Activated CD8-positive, alpha-beta memory T cell treated with anti-CD3 and anti-CD28 coated beads for 24 hours (primary cell): ENCODE data around the gene AKT1.
"Not testable (repeated sequence)": the region's sequence is repeated elsewhere in the genome, so short reads cannot be mapped to it uniquely, and the experiment has no call there.

Experiments used
- DNase-seq: peaks from one replicate; pipeline ENCODE4 v3.0.0-alpha.2; 2020

AKT1 gene

GRCh38 chr14:104794993-104795780 is at the start of gene AKT1:
TSS of gene AKT1 (minus strand) at chr14:104795748. CDS start at chr14:104792643, 3,105 bp downstream.
- DNase-seq, result peak; percentile 72

GRCh38 chr14:104845033-104845666 is 49.6 kb upstream of the AKT1 start:
- no peak for DNase-seq

DNA sequence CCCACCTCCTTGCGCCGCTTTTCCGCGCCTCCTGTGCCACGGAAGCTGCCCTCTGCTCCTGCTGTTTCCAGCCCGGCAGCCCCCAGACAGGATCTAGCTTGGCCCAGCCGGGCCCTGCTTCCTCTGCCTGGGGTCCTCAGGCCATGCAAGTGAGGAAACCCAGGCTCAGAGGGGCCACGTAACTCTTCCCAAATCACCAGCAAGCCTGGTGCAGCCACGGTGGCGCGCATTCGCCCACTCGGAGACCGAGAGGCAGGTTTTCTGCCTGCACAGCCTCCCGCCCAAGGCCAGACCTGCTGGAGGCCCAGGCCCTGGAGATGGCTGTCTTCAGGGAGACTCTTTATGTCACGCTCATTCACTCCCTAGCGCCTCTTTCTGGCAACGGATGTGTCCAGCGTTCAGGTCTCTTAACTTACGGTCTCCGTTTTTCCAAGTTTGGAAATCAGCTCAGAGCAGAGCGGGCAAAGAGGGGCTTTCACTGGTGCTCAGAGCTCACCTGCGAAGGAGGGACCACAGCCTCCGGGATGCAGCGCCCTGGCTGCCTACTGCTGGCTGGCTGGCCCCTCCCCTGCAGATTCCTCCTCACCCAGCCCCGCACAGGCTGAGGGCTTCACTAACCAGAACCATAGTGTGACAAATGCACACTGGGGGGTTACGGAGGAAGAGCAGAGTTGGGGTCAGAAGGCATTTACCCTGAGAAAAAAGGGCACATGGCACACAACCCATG is 48.9 kb upstream of the AKT1 start:
- DNase-seq, result no peak

DNA sequence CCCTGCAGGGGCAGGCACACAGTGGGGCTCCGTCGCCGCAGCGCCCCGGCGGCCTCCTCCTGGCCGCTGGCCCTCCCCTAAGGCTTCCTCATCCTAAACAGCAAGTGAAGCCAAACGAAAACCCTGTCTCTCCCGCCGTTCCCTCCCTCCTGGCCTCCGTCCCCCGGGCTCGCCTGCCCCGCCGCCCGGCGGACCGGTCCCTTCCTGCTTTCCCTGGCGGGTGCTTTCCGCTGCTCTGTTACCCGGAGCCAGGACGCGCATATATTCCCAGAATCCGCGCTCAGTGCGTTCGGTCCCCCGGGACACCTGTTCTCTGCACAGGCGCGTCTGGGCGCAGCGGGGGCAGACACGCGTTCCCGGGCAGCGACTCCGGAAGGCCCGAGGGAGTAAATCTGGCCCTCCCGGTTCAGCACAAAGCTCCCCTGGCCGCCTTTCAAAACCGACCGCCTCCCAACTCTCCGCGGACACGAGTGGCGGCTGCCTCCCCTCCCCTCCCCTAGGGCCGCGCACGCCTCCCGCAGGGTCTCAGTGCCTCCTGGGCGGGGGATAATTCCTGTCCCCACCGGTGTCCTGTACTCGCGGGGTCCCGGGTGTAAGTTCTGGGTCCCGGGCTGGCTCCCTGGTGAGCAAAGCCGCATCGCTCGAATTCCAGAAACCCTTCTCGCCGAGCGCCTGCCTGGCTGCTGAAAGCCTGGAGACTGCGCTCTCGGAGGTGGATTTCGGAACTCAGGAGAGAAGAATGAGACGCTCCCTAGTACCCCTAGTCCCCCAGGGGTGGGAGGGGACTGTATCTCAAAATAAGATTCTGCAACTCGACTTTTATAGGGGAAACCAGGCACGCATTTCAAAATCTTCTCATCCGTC is 48.1 kb upstream of the AKT1 start:
- DNase-seq, result no peak

DNA sequence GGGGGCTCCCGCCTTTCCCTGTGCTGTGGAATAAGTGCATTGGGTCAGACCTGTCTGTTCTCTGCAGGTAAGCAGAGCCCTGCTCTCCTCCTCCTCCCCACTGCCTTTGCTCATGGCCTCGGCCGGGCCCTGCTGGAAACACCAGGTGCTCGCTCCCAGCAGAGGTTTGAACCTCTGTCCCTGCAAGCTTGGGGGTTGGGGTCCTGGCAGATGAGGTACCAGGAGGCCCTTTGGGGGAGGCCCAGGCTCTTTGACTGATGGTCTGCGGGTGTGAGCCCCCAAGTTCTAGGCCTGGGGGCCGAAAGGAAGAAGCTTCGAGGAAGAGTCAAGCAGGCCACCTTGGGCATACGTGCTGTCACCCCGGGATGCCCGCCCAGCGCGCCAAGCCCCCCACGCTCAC is 47.5 kb upstream of the AKT1 start:
- DNase-seq, result no peak

- DNase-seq, result no peak
These were observed 46.2 kb upstream of the AKT1 start for GRCh38 chr14:104841730-104842129.

DNA sequence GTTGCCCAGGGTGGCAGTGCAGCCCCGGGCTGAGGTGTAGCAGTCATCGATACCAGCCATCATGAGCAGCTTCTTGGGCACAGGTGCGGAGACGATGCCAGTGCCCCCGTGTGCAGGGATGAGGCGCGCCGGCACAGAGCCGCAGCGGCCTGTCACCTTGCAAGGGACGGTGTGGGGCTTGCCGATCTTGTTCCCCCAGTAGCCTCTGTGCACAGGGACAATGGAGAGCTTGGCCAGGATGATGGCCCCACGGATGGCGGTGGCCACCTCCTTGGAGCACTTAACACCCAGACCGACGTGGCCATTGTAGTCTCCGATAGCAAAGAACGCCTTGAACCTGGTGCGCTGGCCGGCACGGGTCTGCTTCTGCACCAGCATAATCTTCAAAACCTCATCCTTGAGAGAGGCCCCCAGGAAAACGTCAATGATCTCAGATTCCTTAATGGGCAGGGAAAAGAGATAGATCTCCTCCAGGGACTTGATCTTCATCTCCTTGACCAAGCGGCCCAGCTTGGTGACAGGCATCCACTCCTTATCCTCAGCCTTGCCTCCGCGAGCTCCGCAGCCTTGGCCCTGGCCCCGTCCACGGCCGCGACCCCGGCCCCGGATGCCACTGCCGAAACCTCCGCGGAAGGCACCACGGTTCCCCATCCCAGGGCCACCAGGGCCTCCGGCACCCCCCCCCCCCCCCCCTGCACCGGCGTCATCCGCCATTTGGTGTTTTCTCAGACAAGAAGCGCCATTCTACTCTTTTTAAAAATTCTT is 40.8 kb upstream of the AKT1 start:
- DNase-seq, result not testable (repeated sequence)

DNA sequence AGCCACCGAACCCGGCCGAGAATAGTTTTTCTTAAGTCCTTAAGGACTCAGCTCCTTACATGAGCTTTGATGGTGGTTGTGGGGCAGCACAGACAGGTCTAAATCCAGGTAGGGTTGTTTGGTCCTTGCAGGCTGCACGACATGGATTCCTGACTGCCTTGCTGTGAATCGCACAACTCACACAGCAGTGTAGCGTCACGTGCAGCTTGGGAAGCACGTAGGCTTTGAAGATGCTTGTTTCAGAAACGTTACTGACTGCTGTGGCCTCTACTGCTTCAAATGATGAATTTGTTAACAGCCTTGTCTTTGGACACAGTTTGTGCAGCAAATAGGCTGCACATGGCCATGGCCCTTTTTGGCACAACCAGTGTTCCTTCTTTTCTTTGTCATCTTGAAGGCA is 35.2 kb upstream of the AKT1 start:
- no peak for DNase-seq

DNA sequence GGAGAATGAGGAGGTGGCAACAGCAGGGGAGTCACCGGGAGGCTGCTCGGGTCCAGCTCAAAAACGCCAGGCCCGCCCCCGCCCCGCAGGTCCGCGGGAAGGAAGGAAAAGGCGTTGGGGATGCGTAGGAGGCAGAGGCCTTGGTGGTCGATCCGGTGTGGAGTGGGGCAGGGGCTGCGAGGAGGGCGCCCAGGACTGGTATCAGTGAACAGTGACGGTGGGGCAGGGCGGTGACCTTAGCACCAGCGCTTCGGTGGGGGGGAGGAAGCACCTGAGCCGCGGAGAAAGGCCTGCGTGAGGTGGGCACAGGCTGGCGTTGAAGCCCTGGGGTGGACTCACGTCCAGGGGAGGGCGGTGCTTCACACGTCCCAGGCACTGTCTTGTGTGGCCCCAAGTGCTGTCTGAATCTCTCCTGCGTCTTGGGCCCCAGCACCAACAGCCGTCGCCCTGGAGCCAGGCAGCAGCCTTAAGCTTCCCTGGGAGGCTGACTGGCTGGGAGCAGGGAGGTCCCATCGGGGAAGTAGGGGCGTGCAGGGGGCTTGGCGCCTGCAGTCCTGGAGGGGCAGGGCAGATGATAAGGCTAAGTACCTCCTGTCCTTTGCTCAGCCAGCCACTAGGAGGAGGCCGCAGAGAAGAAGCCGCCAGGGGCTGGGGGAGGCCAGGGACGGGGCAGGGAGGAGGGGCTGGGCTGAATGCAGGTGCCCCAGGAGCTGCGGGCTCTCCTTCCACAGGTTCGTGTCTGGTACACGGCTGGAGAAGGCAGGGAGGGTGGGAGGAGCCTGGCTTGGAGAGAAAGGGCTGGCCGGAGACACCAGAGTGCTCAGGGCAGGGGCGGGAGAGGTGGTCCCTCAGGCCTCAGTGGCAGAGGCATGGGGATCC is 31.9 kb upstream of the AKT1 start:
- peak; percentile 78 for DNase-seq

DNA sequence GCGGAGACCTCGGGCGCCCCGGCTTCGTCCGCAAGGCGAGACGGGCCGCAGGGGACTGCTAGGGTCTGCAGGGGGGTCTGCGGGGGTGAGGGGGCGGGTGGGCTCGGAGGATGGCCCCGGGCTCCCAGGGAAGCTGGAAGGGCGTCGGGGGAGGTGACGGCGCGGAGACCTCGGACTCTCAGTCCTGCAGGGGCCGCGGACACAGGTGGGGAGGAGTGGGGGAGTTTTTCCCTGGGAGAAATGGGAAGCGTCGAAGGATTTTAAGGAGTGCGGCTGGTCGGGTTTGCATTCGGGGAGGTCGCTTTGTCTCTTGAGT is 31.3 kb upstream of the AKT1 start:
- no peak for DNase-seq

- peak; percentile 99 for DNase-seq
These were observed 30.8 kb upstream of the AKT1 start for GRCh38 chr14:104826189-104826860.

GRCh38 chr14:104824353-104824997 is 28.9 kb upstream of the AKT1 start:
- no peak for DNase-seq

DNA sequence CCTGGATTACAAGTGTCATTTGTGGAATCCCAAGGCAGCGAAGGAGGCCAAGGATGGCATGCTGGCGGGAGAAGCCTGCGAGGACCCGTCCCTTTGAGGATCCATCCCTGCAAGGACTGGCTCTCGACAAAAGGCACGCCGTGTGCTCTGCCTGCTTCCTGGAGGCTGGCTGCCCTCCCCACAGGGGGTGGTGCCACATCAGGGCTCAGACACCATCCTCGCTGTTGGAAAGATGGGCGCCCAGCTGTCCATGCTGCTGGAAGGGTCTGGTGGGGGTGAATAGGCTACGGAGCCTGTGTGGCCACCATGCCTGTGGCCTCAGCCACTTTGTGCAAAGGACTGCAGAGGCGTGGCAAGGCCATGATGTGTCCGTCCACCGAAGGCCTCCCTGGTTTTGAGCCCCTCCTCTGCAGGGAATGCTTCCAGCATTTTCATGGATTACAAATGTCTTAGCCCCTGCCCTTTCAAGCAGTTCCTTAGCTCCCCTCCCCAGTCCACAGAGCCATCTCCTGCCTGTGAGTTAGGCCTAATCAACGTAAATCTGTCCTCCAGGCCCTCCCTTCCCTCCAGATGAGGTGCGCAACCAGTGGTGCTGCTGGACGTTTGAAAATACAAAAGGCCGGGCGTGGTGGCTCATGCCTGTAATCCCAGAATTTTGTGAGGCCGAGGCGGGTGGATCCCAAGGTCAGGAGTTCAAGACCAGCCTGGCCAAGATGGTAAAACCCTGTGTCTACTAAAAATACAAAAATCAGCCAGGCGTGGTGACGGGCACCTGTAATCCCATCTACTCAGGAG is 27.5 kb upstream of the AKT1 start:
- DNase-seq, result no peak

DNA sequence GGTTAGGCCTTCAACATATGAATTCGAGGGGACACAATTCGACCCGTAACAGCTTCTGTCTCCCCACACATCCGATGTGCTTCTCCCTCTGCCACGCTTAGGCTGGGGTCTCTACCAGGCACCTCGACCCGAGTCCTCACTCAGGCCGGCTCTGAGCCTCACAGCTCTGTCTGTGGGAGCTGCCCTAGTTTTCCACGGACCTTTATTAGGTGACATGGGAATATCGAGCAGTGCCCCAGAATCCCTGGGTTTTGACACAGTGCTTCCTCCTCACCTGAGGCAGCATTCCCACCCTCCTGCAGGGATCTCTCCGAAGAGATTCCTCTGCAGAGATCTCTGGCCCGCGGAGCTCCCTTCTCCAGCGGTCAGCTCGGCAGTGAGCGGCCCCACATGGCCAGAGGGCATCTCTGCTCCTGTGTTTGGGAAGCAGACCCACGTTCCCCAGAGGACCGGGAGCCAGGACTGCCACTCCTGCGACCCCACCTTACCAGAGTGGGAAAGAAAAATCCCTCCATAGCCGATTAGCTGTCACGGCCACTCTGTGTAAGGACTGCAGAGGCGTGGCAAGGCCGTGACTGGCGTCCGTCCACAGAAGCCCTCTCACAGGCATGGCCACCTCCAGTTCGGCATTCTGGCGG is 26.5 kb upstream of the AKT1 start:
- DNase-seq, result peak; percentile 24

- peak; percentile 52 for DNase-seq
These were observed 25.8 kb upstream of the AKT1 start for GRCh38 chr14:104821229-104821945.

DNA sequence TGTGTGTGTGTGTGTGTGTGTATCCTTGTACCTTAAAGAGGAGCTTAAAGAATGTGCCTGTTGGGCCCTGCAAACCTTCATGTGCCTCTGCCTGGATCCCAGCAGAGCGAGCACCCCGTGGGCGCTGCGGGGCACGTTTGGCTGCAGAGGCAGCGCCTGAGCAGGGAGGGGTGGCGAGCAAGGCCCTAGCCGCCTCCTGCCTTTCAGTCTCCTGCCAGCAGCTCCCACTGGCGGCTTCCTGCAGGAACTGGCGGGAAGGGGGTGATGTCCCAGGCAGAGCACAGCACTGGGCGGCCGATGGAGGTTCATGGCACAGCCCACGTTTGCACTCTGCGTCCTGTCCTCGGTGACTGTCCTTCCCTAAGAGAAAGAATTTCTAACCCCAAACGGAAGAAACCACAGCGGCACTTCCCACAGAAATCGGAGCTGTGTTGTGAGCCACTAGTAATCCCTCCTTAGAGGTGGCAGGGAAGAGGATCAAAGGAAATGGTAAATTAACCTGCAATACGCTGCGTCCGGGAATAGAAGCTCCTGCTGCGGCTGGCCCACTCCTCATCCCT is 25.2 kb upstream of the AKT1 start:
- peak; percentile 26 for DNase-seq

DNA sequence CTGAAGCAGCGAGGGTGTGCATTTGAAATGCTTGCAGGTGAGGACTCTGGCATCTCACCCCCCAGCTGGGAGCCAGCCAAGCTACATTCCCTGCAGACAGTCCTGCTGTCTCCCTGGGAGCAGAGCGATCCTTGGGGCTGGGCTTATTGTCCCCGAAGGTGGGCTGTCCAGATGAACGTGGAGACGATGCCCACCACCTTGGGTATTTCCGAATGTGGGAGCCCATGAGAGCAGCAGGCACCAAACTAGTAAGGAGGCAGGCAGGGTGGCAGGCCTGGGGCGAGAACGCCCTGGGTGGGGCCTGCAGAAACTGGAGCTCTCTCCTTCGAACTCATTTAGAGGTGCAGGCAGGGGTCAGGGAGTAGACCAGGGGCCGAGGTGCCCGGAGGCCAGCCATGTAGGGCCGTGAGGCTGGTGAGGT is 23.8 kb upstream of the AKT1 start:
- no peak for DNase-seq

DNA sequence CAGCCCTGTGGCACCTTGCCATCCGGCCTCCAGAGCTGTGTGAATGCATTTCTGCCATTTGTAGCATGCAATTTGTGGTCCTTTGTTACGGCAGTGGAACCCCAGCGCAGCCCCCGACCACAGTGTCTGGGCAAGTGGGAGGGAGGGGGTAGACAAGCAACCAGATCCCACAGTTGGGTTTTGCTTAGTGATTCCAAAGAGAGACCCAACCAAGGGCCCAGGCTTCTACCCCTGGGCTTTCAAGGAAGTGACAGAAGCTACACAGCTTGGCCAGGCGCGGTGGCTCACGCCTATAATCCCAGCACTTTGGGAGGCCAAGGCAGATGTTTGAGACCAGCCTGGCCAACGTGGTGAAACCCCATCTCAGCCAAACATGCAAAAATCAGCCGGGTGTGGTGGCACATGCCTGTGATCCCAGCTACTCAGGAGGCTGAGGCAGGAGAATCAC is 23.2 kb upstream of the AKT1 start:
- peak; percentile 54 for DNase-seq
